Activated CD4-positive, alpha-beta T cell treated with anti-CD3 and anti-CD28 coated beads, Interleukin-2, Interleukin-4, amounts not matched to agents 100 ng/mL and 50 ng/mL, durations not matched to agents 16 hours and 8 hours (primary cell): Measurements from ENCODE around the gene SLX4IP.

Experiments used
- DNase-seq: peaks from one replicate; pipeline ENCODE4 v3.0.0-alpha.2; 2020; ENCODE audit warnings: low spot score

SLX4IP gene

GRCh38 chr20:10634683-10635411, 199.7 kb downstream of the SLX4IP start:
- no peak for DNase-seq

GRCh38 chr20:10635476-10636208, 200.5 kb downstream of the SLX4IP start:
- no peak for DNase-seq

- no peak for DNase-seq
Observed at GRCh38 chr20:10636326-10636818, 201.3 kb downstream of the SLX4IP start.

DNA sequence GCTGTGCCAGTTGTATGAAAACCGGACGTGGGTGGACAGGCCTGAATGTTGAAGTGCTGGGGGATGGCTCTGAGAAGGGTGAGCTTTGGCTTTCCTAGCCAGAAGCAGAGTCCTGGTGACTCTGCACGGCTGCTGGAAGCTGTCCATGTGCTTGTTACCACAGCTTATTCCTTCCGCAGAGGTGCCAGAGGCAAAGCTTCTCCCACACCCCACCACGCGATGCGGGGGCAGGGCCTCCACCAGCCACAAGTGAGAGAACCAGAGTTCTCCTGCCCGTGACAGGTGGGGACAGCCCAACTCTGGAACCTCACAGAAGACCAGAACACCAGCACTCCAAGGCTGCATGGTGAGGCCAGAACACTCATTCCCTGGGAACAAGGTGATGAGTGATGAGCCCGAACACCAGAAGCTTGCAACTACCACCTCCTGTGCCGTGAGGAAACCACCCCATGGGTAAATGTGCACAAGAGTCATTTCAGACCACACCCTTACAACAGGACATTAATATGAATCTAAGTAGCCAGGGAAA, 202.0 kb downstream of the SLX4IP start:
- DNase-seq, result no peak

DNA sequence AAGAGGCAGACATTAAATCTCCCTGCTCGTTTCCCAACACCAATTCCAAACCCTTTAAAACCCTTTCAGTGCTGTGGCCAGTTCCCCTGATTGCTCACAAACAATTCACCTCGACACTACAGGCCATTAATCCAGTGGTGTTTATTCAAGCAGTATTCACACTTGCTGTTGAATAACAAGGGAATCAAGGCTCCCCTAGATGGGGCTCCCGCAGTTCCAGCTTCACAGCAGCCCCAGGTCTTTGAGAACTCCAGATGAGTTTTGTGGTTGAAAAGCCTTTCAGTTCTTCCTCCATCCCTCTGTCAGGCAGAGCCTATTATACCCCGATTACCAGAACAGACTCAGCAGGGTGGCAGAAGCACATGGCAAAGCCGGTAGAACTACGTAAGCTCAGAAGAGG, 202.5 kb downstream of the SLX4IP start:
- DNase-seq, result no peak

DNA sequence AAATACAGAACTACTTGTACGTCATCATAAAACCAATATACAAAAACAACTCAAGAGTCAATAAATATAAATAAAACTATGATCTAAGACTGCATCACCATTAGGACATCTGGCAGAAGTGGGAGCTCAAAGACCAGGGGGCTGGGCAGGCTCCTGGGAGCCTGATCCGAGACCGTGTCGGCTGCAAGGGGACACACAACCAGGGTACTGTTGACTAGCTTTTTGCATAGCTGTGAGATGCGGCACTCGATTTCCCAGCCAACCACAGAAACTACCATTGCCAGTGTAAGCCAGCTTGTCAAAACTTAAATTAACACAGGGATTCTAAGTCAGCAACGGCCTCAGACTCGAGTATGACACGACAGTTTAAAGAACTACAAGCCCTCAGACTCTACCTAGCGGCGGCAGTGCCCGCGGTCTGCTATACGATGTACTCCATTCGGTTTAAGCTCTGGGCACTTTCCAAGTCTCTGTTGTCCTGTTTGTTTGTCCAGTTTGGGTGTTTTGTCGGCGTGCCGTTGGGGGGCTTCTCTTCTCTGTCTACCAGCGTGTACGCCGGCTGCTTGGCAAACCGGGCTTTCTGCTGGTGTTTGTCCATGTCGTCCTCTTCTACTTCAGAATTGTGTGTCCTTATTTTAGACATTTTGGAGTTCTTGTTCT, 204.1 kb downstream of the SLX4IP start:
- DNase-seq, result no peak

DNA sequence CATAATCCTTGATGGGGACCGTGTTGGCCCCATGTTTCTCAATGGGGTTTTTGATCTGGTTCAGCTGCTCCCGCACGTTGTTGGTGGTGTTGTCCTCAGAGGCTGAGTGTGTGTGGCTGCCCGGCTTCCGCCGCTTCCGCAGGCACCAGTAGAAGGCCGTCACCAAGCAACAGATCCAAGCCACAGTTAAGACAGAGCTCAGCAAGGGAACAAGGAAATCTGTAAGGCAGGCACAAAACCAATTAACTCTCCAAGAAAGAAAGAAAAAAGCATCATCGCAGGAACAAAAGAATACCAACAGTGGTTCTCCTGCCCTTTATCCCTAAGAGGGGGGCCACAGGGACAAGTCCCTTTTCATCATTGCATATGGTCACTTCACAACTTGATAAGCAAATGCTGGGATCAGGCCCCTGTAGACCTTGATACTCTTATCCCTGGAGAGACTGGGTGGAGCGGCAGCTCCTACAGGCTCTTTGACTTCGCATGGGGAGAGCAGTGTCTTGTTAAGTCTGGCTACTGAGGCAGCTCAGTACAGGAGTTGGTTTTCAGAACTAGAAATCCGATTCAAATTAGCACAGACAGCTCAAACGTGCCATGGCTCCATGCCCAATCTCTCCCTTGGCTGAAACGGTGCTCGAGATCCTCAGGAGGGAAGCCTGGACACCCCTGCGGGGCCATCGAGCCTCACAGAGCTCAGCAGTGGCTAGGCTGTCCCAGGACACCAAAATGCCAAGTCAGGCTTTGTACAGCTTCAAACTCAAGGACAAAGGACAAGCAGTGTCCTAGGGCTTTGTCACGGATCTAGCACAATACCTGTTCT, 204.8 kb downstream of the SLX4IP start:
- DNase-seq, result no peak

DNA sequence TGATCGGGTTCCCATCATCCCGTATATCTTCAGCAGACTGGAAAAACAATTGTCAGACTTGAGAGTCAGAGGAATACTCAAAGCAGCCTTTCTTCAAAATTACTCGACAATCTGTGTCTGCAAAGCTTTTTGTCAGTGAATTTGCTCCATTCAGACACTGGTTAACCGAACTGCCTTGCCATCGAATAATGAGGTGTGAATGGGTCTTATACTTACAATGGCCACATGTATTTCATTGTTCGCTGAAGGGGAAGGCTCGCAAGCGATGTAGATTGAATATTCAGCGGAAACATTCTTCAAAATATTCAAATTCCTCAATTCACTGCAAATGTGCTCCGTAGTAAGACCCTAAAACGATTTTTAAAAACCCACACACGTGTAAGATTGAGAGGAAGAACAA, 205.8 kb downstream of the SLX4IP start:
- no peak for DNase-seq

- no peak for DNase-seq
Observed at GRCh38 chr20:10641467-10641866, 206.4 kb downstream of the SLX4IP start.

DNA sequence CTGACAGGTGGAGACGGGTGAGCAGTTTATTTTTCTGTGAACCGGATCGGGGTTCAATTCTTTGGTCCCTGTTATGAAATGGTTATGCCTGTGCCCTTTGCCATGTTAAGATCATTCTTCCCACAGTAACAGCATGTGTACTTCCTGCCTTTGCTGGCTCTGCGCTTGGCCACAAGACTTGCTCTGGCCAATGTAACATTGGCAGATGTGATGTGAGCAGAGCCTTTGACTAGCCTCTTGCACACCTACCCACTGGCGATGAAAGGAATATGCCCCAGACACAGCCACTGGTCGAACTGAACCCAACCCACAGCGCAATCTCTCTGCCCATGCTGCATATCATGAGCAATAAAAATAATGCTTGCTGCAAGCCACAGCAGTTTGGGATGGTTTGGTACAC, 206.8 kb downstream of the SLX4IP start:
- no peak for DNase-seq

GRCh38 chr20:10642856-10643559, 207.9 kb downstream of the SLX4IP start:
- DNase-seq, result no peak

DNA sequence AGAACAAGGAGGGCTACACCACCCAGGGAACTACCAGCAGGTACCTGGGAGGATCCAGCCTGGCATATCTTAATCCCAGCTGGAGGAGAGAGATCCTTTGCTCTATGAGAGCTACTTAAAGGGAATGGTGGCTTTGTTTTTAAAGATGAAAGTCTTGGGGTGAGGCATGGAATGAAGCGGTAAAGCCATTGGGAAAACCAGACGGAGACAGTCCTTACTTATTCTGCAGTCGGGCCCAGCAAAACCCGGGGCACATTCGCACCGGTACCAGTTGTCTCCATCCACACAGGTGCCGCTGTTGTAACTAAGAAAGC, 208.4 kb downstream of the SLX4IP start:
- no peak for DNase-seq

GRCh38 chr20:10644458-10645204, 209.5 kb downstream of the SLX4IP start:
- peak; percentile 2 for DNase-seq

DNA sequence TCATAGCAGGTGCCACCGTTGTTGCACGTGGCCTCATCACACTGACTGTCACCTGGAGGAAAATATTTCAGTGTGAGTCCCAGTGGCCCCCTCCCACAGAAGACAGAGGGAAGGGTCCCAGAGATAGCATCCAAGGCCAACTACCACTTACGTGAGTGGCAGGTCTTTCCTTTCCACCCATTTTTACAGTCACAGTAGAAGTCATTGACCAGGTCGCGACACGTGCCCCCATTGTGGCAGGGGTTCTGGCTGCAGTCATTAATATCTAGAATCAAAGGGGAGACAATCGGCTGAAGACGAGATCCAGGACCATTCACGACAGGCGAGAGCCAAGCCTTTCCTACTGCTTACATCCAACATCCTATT, 210.1 kb downstream of the SLX4IP start:
- no peak for DNase-seq

DNA sequence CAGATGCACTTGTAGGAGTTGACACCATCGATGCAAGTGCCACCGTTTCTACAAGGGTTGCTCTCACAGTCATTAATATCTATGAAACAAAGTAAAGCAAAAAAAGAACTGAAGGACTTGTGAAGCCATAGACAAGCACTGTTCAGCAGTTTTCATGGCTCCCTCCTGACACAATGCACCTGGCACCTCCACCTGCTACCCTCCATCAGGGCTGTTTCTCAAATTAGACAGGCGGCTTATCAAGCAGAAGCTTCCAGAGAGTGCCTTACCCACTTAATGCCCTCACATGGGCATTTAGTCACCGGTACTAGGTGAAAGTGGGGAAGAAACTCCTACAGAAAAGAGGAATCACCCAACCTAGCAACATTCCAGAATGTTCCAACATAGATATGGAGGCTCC, 210.9 kb downstream of the SLX4IP start:
- DNase-seq, result no peak

DNA sequence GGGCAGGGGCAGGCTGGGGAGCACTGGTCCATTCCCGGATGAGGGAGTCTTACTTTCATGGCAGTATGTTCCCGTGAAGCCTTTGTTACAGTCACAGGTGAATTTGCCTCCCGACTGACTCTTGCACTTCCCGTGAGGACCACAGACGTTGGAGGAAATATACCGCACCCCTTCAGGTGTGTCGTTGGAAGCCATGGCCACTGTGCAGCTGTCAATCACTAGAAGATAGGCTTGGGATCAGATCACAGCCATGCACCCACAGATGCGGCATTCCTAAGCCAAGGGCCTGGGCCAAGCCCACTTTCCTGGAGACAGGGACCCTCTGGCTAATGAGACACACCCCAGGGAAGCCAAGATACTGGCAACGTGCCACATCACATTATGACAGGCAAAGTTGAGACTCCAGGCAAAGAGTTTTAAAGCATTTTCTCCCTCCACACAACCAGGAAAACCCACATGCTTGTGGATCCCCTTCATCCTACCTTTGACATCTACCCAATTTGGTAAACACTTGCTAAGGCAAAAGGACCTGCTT, 211.8 kb downstream of the SLX4IP start:
- no peak for DNase-seq

DNA sequence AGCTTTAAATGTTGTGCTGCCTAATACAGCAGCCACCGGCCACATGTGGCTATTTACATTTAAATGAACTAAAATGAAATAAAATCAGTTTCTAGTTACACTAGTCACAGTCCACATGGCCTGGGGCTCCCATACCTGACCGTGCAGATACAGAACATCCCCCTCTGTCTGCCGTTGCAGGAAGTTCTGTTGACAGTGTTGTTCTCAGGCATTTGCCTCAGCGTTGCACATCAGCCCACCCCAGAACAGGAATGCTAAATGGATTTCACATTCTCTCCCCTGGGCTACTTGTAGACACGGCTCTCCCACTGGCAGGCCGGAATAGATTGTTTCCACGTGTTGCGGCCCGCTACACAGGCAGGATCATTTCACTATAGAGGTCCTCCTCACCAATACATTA, 212.4 kb downstream of the SLX4IP start:
- DNase-seq, result no peak

DNA sequence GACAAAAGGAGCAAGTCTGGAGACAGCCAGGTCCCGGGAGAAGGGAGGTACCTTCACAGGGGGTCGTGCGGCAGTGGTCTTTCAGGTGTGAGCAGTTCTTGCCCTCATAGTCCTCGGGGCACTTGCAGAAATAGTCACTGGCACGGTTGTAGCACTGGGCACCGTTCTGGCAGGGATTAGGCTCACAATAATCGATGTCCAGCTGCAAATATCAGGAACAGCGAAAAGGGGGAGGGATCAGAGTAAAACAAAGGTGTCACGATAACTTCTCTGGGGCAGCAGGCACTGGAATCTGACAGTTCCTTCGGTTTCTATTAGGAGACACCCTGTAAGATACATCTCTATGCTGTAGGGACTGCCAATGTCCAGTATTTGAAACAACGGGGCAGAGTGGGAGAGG, 212.8 kb downstream of the SLX4IP start:
- no peak for DNase-seq

- DNase-seq, result no peak
Observed at GRCh38 chr20:10648651-10649050, 213.5 kb downstream of the SLX4IP start.

- no peak for DNase-seq
Observed at GRCh38 chr20:10649080-10649796, 214.1 kb downstream of the SLX4IP start.
